GM23338 (cell line): Measurements from ENCODE around the gene CEACAM19. TPM values are rescaled to one million over a fixed set of nuclear protein-coding genes. Genes with fewer than 3 reads are reported as not detected.

Experiments used
- ATAC-seq: fragments of 200-7000 bp; cut with Tn5 transposase; 3 replicates; pipeline ENCODE4 v1.9.1; 2020
- DNase-seq: peaks from one replicate; pipeline ENCODE4 v3.0.0-alpha.2; 2015; ENCODE audit warnings: low spot score
- H2AFZ ChIP-seq: fragments of 200-600 bp; sonication (generic); 2 replicates; pipeline ENCODE4 v1.8.0; 2016; ENCODE audit warnings: antibody characterized with exemption, mild to moderate bottlenecking, moderate library complexity
- H3F3A ChIP-seq: fragments of 200-600 bp; sonication (generic); replicated peaks from 2 replicates; pipeline ENCODE4 v1.8.0; 2017; ENCODE audit warnings: antibody characterized with exemption, mixed run types, low read depth
- H3K27ac ChIP-seq: fragments of 200-600 bp; sonication (generic); 2 replicates; pipeline ENCODE4 v1.6.1; 2016; ENCODE audit warnings: low read depth
- H3K27me3 ChIP-seq: fragments of 200-600 bp; sonication (generic); 2 replicates; pipeline ENCODE4 v1.8.0; 2016; ENCODE audit warnings: mild to moderate bottlenecking, mixed run types, moderate library complexity; ENCODE audit not compliant: insufficient read depth
- H3K36me3 ChIP-seq: fragments of 200-600 bp; sonication (generic); 2 replicates; pipeline ENCODE4 v1.8.0; 2016; ENCODE audit warnings: mild to moderate bottlenecking; ENCODE audit not compliant: insufficient read depth
- H3K4me1 ChIP-seq: fragments of 200-600 bp; sonication (generic); 2 replicates; pipeline ENCODE4 v1.8.0; 2016; ENCODE audit warnings: mild to moderate bottlenecking, moderate library complexity; ENCODE audit not compliant: insufficient read depth
- H3K4me2 ChIP-seq: fragments of 200-600 bp; sonication (generic); 2 replicates; pipeline ENCODE4 v1.7.1; 2017; ENCODE audit warnings: mixed run types
- H3K4me3 ChIP-seq: fragments of 200-600 bp; sonication (generic); 2 replicates; pipeline ENCODE4 v1.6.1; 2016; ENCODE audit warnings: mixed run types
- H3K79me2 ChIP-seq: fragments of 200-600 bp; sonication (generic); replicated peaks from 2 replicates; pipeline ENCODE4 v1.8.0; 2017; ENCODE audit warnings: mild to moderate bottlenecking; ENCODE audit not compliant: insufficient read depth
- H3K9me2 ChIP-seq: fragments of 200-600 bp; sonication (generic); 2 replicates; pipeline ENCODE4 v1.8.0; 2017; ENCODE audit not compliant: insufficient read depth
- H4K20me1 ChIP-seq: fragments of 200-600 bp; sonication (generic); replicated peaks from 2 replicates; pipeline ENCODE4 v1.8.0; 2017; ENCODE audit warnings: mild to moderate bottlenecking; ENCODE audit not compliant: insufficient read depth
- H3K27ac Mint-ChIP-seq: 2 replicates; pipeline ENCODE4 v1.8.0; 2020; ENCODE audit warnings: inconsistent platforms, mild to moderate bottlenecking, moderate library complexity, mixed read lengths
- H3K27me3 Mint-ChIP-seq: 3 replicates; pipeline ENCODE4 v1.8.0; 2022; ENCODE audit warnings: low read depth, mild to moderate bottlenecking, moderate library complexity, mixed read lengths, inconsistent platforms; ENCODE audit not compliant: insufficient read depth, poor library complexity
- H3K36me3 Mint-ChIP-seq: 3 replicates; pipeline ENCODE4 v1.8.0; 2021; ENCODE audit warnings: low read depth, mild to moderate bottlenecking, inconsistent platforms, moderate library complexity, mixed read lengths
- H3K4me1 Mint-ChIP-seq: 3 replicates; pipeline ENCODE4 v1.8.0; 2020; ENCODE audit warnings: mild to moderate bottlenecking, inconsistent platforms, mixed read lengths
- H3K4me3 Mint-ChIP-seq: 3 replicates; pipeline ENCODE4 v1.8.0; 2021; ENCODE audit warnings: moderate library complexity, mild to moderate bottlenecking, inconsistent platforms, mixed read lengths
- H3K9me3 Mint-ChIP-seq: 3 replicates; pipeline ENCODE4 v1.8.0; 2020; ENCODE audit warnings: moderate library complexity, mild to moderate bottlenecking, inconsistent platforms, mixed read lengths
- CREB1 ChIP-seq: fragments of 250-450 bp; sonication (Bioruptor Pico); IDR thresholded peaks from 2 replicates; pipeline ENCODE4 v1.5.0; 2020; ENCODE audit warnings: low read depth, mild to moderate bottlenecking, moderate library complexity
- ETS1 ChIP-seq: IDR thresholded peaks from 2 replicates; pipeline ENCODE4 v1.6.1; 2016; ENCODE audit warnings: antibody characterized with exemption
- EZH2phosphoT487 ChIP-seq: fragments of 200-600 bp; sonication (generic); IDR thresholded peaks from one replicate; pipeline ENCODE4 v1.8.1; 2018; ENCODE audit warnings: antibody characterized with exemption; ENCODE audit not compliant: unreplicated experiment
- REST ChIP-seq: IDR thresholded peaks from one replicate; pipeline ENCODE4 v1.6.1; 2018; ENCODE audit warnings: antibody characterized with exemption; ENCODE audit not compliant: unreplicated experiment
- STAT1 ChIP-seq: IDR thresholded peaks from one replicate; pipeline ENCODE4 v1.6.1; 2016; ENCODE audit warnings: antibody characterized with exemption; ENCODE audit not compliant: unreplicated experiment
- ZNF462 ChIP-seq: fragments of 250-450 bp; sonication (Bioruptor Pico); IDR thresholded peaks from 2 replicates; pipeline ENCODE4 v1.5.0; 2020; ENCODE audit warnings: mild to moderate bottlenecking, moderate library complexity
- polyA plus RNA-seq: library from polyadenylated mRNA; unstranded; fragments of >200 nt; fragmentation: Nextera tagmentation; extraction: Ambion mirVana; gene quantifications from 2 replicates; pipeline ENCODE4 v1.2.1, GENCODE V29; 2016
- total RNA-seq: library from RNA; depleted of rRNA; stranded (reverse); fragments of >200 nt; shearing (Covaris generic); gene quantifications from 2 replicates; pipeline ENCODE4 v1.2.3, GENCODE V29; 2014

Gene CEACAM19
- total and polyA plus RNA-seq, 2 experiments from 2014 or later, result 0.38 to 0.76 TPM

- Mint-ChIP-seq H3K27ac (no peak overlapping the region), H3K36me3 (peaks cover 45% of the 10 kb centered on the region), H3K4me3 (no peak overlapping the region), H3K4me1 (peaks cover 4% of the 10 kb centered on the region; the same call in 2 of the 3 replicates), H3K9me3 (no peaks in the 10 kb centered on the region), H3K27me3 (peaks cover 4% of the 10 kb centered on the region)
- peaks cover 11% of the 10 kb centered on the region for H3K79me2 ChIP-seq
- no peaks in the 10 kb centered on the region for H3K9me2 ChIP-seq
- no peak overlapping the region for H2AFZ ChIP-seq
- no peaks in the 10 kb centered on the region; the same call in 1 of the 2 replicates for H4K20me1 ChIP-seq
- no peaks in the 10 kb centered on the region for H3K27me3 ChIP-seq
- H3K4me1 ChIP-seq, result peaks cover under 1% of the 10 kb centered on the region; the same call in 1 of the 2 replicates
- no peaks in the 10 kb centered on the region; the same call in 1 of the 2 replicates for H3F3A ChIP-seq
- DNase-seq (no peak), ATAC-seq (no peak)
- no peak for TF ChIP-seq ZNF462 (CRISPR knock-in tag)
- no peak for TF ChIP-seq EZH2phosphoT487
- TF ChIP-seq CREB1 (CRISPR knock-in tag), result no peak
- TF ChIP-seq STAT1, result no peak
- no peak for TF ChIP-seq REST
- TF ChIP-seq ETS1, result no peak
- H3K4me3 ChIP-seq, result no peak overlapping the region
- H3K4me2 ChIP-seq, result no peak overlapping the region
- peaks cover 17% of the 10 kb centered on the region for H3K36me3 ChIP-seq
- H3K27ac ChIP-seq, result no peak overlapping the region
These were observed 21.6 kb upstream of the CEACAM19 start for GRCh38 chr19:44649578-44650145.
